Activated CD4-positive, alpha-beta T cell treated with anti-CD3 and anti-CD28 coated beads, Interleukin-2, amount 10 ng/mL, durations not matched to agents 7 days and 5 days (primary cell): ENCODE results near the gene BCR. TPM values are rescaled to one million over a fixed set of nuclear protein-coding genes. Genes with fewer than 3 reads are reported as not detected.

Experiments
- CTCF ChIA-PET: fragments of 350-600 bp; sonication (Branson Sonifier 250); formaldehyde crosslinking; loops from one replicate; lab custom pipeline; 2021; ENCODE audit warnings: antibody characterized with exemption; lab: Charles Lee
- POLR2A ChIA-PET: fragments of 350-600 bp; sonication (Branson Sonifier 250); formaldehyde crosslinking; loops from one replicate; lab custom pipeline; 2021; ENCODE audit warnings: antibody characterized with exemption; lab: Charles Lee
- DNase-seq: peaks from one replicate; pipeline ENCODE4 v3.0.0-alpha.2; 2020
- H3K27ac Mint-ChIP-seq: one replicate; pipeline ENCODE4 v1.8.0; 2021; ENCODE audit warnings: mild to moderate bottlenecking, moderate library complexity, mixed read lengths
- H3K27me3 Mint-ChIP-seq: one replicate; pipeline ENCODE4 v1.8.0; 2021; ENCODE audit warnings: mixed read lengths
- H3K36me3 Mint-ChIP-seq: one replicate; pipeline ENCODE4 v1.8.0; 2021; ENCODE audit warnings: low read depth, mixed read lengths
- H3K4me1 Mint-ChIP-seq: one replicate; pipeline ENCODE4 v1.8.0; 2021; ENCODE audit warnings: mixed read lengths
- H3K4me3 Mint-ChIP-seq: one replicate; pipeline ENCODE4 v1.8.0; 2021; ENCODE audit warnings: mild to moderate bottlenecking, moderate library complexity, mixed read lengths
- H3K9me3 Mint-ChIP-seq: one replicate; pipeline ENCODE4 v1.8.0; 2021; ENCODE audit warnings: mixed read lengths
- total RNA-seq, 2 experiments: library from RNA; stranded (reverse); gene quantifications; one replicate each; pipeline ENCODE4 v1.2.3, GENCODE V29; 2021

Gene BCR
- total RNA-seq, 2 experiments from 2014 or later: 45.6 to 48.1 TPM

DNA sequence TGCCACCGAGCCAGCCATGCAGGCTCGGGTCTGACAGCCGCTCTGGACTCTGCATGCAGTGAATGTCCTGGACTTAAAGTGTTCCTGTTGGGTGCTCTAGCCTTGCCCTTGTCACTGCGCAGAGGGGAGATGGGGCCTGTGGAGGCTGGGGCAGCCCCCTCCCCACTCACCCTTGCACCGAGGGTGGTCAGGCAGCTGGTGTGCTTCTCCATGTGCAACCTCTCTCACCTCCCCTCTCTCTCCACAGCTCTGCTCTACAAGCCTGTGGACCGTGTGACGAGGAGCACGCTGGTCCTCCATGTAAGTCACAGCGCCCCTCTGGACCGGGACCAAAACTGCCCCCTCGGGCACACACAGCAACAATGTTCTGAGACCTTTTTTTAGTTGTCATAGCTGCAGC, 92.5 kb downstream of the BCR start:
- peaks cover 7% of the 10 kb centered on the region for H3K36me3 Mint-ChIP-seq
- H3K9me3 Mint-ChIP-seq: no peaks in the 10 kb centered on the region
- no peak for DNase-seq
- H3K4me1 Mint-ChIP-seq: peaks cover 8% of the 10 kb centered on the region
- no peak overlapping the region for H3K4me3 Mint-ChIP-seq
- CTCF ChIA-PET: interaction anchor here (0.6 to 1.6 kb wide), 3 partner anchors 9 to 283 kb away, joined by 3 to 9 read pairs (median 3); no protein-coding TSS in a partner anchor
- no peaks in the 10 kb centered on the region for H3K27me3 Mint-ChIP-seq
- no peak overlapping the region for H3K27ac Mint-ChIP-seq
- POLR2A ChIA-PET: no interaction called here

DNA sequence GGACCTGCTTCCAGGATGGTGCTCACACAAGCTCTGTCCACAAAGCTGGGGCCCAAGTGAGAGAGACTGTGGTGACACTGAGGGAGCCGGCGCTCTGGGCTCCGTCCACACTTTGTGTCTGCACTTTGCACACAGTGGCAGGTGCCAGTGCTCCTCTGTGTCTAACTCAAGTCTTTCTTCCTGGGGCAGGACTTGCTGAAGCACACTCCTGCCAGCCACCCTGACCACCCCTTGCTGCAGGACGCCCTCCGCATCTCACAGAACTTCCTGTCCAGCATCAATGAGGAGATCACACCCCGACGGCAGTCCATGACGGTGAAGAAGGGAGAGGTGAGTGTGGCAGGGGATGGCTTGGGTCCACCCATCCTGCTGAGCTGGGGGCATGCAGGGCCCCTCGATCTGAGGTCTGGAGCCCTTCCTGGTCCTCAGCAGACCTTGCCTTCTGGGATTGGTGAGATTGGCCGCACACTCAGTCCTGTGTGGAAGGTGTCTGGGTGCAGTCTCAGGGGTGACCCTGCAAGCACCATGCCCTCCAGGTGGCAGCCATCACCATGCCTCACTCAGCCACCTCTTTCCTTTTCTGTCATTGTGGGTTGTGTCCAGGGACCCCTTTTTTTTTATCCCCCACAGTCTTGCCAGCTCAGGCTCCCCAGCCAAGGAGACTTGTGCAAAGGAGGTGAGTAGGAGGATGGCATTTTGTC, 93.3 kb downstream of the BCR start:
- POLR2A ChIA-PET: no interaction called here
- Mint-ChIP-seq H3K27ac (no peak overlapping the region), H3K4me3 (no peak overlapping the region)

DNA sequence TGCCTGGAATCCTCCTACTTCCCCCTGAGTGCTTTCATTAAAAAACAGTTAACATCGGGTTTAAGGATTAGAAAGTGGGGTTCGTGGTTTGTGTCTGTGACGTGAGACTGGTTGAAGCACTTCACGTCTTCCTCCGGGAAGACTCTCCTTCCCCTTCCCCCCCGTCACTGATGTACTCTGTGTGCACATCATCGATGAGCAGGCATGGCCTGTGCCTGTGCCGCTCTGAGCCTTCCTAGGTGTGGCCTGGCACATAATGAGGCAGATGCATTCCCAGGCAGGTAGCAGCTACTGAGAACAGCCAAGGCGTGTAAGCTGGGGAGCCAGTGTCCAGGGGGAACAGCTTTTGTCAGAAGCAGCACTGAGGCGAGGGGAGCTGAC, 93.8 kb downstream of the BCR start:
- Mint-ChIP-seq H3K27me3 (no peaks in the 10 kb centered on the region), H3K4me3 (no peak overlapping the region), H3K9me3 (no peaks in the 10 kb centered on the region), H3K27ac (no peak overlapping the region), H3K36me3 (peaks cover 7% of the 10 kb centered on the region), H3K4me1 (peaks cover 5% of the 10 kb centered on the region)
- ChIA-PET POLR2A (no interaction called here), CTCF (interaction anchor here (1.3 kb wide), 1 partner anchor 16 kb away, joined by 3 read pairs; no protein-coding TSS in a partner anchor)
- DNase-seq: no peak

More for the DNA sequence above, 93.3 kb downstream of the BCR start:
- no peaks in the 10 kb centered on the region for H3K27me3 Mint-ChIP-seq
- H3K36me3 Mint-ChIP-seq: peaks cover 7% of the 10 kb centered on the region
- CTCF ChIA-PET: interaction anchor here (1.1 to 1.6 kb wide), 2 partner anchors 8 to 17 kb away, joined by 3 to 9 read pairs; no protein-coding TSS in a partner anchor
- DNase-seq: no peak
- no peaks in the 10 kb centered on the region for H3K9me3 Mint-ChIP-seq
- H3K4me1 Mint-ChIP-seq: peaks cover 4% of the 10 kb centered on the region

DNA sequence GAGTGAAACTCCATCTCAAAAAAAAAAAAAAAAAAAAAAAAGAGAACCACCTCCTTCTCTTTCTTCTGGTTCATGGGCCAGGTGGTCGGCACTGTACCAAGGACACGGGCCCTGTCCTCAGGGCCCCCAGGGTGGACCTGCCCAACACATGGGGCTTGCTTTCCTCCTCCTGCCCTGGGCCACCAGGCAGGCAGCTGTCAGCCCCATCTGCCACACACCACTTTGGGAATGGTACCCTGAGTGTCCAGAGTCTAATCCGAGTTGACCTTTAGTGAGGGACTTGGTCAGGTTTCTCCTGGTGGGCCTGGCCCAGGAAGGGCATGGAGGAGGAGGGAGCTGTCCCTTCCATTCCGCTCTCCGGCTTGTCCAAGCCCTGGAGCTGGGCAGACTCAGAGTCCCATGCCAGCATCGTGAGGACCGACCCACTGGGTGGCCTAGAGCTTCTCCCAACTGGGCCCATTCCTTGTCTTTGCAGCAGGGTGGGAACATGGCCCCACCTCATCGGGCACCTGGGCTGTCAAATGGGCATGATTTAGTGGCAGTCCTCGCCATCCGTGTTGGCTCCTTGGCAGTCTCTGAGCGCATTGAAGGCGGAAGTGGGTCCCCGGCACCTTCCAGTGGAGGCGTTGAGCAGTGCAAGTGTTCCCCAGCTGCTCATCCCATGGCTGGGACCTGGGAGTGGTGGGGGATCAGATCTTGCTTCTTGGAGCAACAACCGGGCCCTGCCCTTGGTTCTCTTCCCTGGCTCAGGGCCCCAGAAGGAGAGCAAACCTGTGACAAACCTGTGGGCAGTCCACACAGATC, 94.8 kb downstream of the BCR start:
- no peak overlapping the region for H3K4me3 Mint-ChIP-seq
- no peaks in the 10 kb centered on the region for H3K9me3 Mint-ChIP-seq
- H3K36me3 Mint-ChIP-seq: peaks cover 7% of the 10 kb centered on the region
- no peaks in the 10 kb centered on the region for H3K27me3 Mint-ChIP-seq
- no peak overlapping the region for H3K27ac Mint-ChIP-seq
- DNase-seq: no peak
- CTCF ChIA-PET: interaction anchor here (1.3 kb wide), 1 partner anchor 15 kb away, joined by 3 read pairs; no protein-coding TSS in a partner anchor
- POLR2A ChIA-PET: no interaction called here
- peaks cover 7% of the 10 kb centered on the region for H3K4me1 Mint-ChIP-seq

DNA sequence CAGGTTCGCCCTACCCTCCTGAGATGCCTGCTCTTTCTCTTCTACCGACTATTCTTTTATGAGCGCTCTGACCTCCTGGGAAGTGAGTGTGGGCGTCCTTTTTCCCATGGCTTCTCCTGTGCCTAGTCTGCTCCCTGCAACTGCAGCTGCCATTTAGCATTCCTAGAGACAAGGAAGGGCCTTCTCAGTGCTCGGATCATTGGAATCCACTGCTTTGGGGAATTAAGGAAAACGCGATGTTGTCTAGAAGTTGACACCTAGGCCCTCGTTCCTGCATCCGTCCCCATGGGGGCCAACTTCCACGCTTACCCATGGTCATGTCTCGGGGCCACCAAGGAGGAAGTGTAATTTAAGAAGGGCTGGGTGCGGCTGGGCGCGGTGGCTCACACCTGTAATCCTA, 95.4 kb downstream of the BCR start:
- Mint-ChIP-seq H3K27ac (no peak overlapping the region), H3K36me3 (peaks cover 7% of the 10 kb centered on the region), H3K9me3 (no peaks in the 10 kb centered on the region), H3K4me3 (no peak overlapping the region), H3K4me1 (peaks cover 8% of the 10 kb centered on the region), H3K27me3 (no peaks in the 10 kb centered on the region)
- ChIA-PET POLR2A (no interaction called here), CTCF (no interaction called here)
- DNase-seq: no peak

DNA sequence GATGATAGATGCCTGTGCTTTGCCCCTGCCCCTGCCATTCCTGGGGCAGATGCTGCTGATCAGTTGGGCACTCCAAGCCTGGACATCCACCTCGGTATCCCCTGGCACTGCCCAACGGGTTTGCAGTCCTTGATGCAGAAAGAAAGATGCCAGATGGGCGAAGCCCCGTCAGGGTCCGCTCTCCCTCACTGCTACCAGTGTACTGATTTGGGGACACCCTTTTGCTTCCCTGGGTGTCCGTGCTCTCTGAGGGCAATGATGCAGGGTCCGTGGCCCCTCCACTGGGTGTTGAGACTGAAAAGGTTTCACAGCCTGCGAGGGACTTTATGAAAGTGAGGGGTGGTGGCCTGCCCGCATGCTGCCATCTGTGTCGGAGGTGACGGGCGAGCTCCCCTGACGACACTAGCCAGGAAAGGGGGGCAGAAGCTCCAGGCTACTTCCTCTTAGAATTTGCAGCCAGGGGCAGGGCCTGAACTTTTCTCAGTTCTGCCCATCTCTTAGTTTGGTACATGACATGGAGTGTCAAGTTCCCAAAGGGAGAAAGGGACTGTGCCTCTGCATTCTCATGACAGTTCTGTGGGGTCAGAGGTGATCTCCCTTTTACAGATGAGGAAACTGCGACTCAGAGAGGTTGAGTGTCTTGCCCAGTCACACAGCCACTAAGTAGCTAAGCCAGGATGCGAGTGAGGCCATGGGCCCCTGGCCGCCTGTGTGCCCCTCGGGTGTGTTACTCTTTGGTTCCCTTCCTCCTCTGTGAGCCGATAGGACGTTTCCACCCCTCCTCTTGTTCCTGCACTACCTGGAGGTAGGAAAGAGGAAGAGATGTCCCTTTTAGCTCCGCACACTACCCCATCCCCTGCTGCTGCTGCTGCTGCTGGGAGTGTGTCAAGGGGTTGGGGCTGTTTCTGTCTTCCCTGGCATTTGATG, 96.6 kb downstream of the BCR start:
- POLR2A ChIA-PET: no interaction called here
- Mint-ChIP-seq H3K4me3 (no peak overlapping the region), H3K4me1 (peaks cover 11% of the 10 kb centered on the region), H3K27me3 (no peaks in the 10 kb centered on the region), H3K9me3 (no peaks in the 10 kb centered on the region), H3K27ac (no peak overlapping the region), H3K36me3 (peaks cover 7% of the 10 kb centered on the region)
- no peak for DNase-seq
- CTCF ChIA-PET: interaction anchor here (0.6 to 1.5 kb wide), 4 partner anchors 10 to 103 kb away, joined by 3 read pairs; no protein-coding TSS in a partner anchor

- ChIA-PET CTCF (interaction anchor here (0.9 to 2.2 kb wide), 5 partner anchors 10 to 104 kb away, joined by 3 to 7 read pairs (median 3); no protein-coding TSS in a partner anchor), POLR2A (no interaction called here)
- Mint-ChIP-seq H3K9me3 (no peaks in the 10 kb centered on the region), H3K27me3 (no peaks in the 10 kb centered on the region), H3K4me1 (peaks cover 11% of the 10 kb centered on the region), H3K36me3 (peaks cover 7% of the 10 kb centered on the region), H3K27ac (no peak overlapping the region), H3K4me3 (no peak overlapping the region)
- DNase-seq: no peak
These were observed 97.4 kb downstream of the BCR start for GRCh38 chr22:23277583-23278295.

DNA sequence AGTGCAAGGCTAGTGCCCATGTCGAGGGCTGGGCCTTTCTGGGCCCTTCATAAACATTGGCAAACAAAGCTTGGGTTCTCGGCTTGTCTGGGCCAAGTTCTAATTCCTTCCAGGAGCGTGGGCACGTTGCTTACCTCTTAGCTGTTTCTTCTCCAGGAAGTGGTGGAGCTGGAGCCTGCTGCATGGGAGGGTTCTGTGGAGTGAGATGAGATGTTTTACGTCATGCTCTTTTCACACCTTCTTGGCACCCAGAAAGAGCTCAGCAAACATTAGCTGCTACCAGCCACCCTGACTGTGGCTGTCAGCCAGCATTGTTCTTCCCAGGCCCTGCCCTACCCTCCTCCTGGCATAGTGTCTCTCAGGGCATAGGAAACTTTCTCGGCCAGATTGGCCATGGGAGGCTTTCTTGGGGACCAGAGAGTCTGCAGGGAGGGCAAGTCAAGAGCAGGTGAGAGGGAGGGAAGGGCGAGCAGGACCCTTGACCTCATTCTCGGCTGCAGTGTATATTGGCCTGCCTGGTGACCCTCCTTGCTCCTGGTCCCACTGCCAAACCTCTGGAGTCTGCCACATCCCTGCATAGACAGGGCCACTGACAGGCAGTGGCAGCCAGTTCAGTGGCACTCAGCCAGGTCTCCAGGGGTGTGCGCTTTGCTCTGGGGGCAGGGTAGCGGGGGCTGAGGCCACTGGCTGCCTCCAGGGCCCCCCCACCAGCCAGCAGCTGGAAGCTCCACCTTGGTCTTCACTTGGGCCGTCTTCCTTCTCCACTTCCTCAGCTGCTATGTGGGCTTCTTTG, 98.8 kb downstream of the BCR start:
- no peak overlapping the region for H3K4me3 Mint-ChIP-seq
- H3K36me3 Mint-ChIP-seq: peaks cover 5% of the 10 kb centered on the region
- H3K9me3 Mint-ChIP-seq: no peaks in the 10 kb centered on the region
- peak overlapping the region; percentile 2 for H3K27ac Mint-ChIP-seq
- POLR2A ChIA-PET: interaction anchor here (1.0 kb wide), 1 partner anchor 98 kb away, joined by 4 read pairs; no protein-coding TSS in a partner anchor
- H3K27me3 Mint-ChIP-seq: no peaks in the 10 kb centered on the region
- CTCF ChIA-PET: interaction anchor here (0.6 to 2.2 kb wide), 5 partner anchors 12 to 137 kb away, joined by 3 to 12 read pairs (median 4); partner anchors contain the start of gene RSPH14
- peaks cover 11% of the 10 kb centered on the region for H3K4me1 Mint-ChIP-seq
- peak; percentile 16 for DNase-seq

- Mint-ChIP-seq H3K9me3 (no peaks in the 10 kb centered on the region), H3K4me3 (no peak overlapping the region), H3K27me3 (no peaks in the 10 kb centered on the region), H3K4me1 (peaks cover 11% of the 10 kb centered on the region), H3K27ac (no peak overlapping the region), H3K36me3 (peaks cover 3% of the 10 kb centered on the region)
- no peak for DNase-seq
- ChIA-PET CTCF (interaction anchor here (2.0 to 2.2 kb wide), 2 partner anchors 11 to 101 kb away, joined by 7 to 12 read pairs; no protein-coding TSS in a partner anchor), POLR2A (no interaction called here)
These were observed 99.5 kb downstream of the BCR start for GRCh38 chr22:23279781-23280180.

DNA sequence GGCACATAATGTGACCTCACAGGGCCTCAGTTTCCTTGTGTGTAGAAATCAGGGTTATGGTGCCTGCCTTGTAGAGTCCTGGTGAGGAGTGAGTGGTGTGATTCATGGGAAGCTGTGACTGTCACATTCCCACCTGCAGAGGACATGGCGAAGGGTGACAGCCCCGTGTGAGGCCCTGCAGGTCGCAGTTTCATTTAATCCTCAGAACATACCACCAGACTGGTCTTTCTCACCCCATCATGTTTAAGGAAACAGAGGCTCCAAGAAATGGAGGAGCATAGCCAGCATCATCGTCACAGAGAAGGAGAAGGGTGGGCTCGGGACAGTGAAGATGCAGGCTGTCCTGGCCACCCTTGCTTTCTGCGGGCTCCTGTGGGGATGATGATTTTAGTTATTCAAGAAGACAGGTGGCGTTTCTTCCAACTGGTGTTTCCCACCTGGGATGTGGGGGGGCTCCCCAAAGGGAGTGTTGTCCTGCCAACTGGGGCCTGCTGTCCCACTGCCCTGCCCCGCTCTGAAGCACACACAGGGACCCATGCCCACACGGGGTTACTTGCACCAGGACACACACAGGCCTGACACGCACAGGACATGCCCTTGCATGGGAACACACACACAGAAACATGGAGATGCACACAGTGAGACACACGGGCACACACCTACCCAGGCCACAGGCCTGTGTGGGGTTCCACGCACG, 100.2 kb downstream of the BCR start:
- no peaks in the 10 kb centered on the region for H3K27me3 Mint-ChIP-seq
- peak overlapping the region; percentile 68 for H3K27ac Mint-ChIP-seq

More for the DNA sequence above, 100.2 kb downstream of the BCR start:
- ChIA-PET CTCF (interaction anchor here (1.3 to 2.2 kb wide), 3 partner anchors 10 to 140 kb away, joined by 3 to 12 read pairs (median 7); no protein-coding TSS in a partner anchor), POLR2A (no interaction called here)
- Mint-ChIP-seq H3K9me3 (no peaks in the 10 kb centered on the region), H3K36me3 (peaks cover 3% of the 10 kb centered on the region), H3K4me3 (no peak overlapping the region), H3K4me1 (peaks cover 11% of the 10 kb centered on the region)
- DNase-seq: no peak
